GM19397 (cell line): ENCODE data around the gene OR7G3.
A peak's percentile ranks its signal among the peaks of the same experiment; 100 is the strongest.

Source experiments
- ATAC-seq: cut with Tn5 transposase; IDR thresholded peaks from one replicate; pipeline ENCODE4 v1.9.1; 2021; ENCODE audit warnings: mild to moderate bottlenecking, moderate library complexity; ENCODE audit not compliant: unreplicated experiment

The OR7G3 gene

GRCh38 chr19:9126900-9127405, at the start of gene OR7G3:
Gene OR7G3 (minus strand): TSS chr19:9126950. CDS start chr19:9126950, 0 bp downstream.
- ATAC-seq: no peak

DNA sequence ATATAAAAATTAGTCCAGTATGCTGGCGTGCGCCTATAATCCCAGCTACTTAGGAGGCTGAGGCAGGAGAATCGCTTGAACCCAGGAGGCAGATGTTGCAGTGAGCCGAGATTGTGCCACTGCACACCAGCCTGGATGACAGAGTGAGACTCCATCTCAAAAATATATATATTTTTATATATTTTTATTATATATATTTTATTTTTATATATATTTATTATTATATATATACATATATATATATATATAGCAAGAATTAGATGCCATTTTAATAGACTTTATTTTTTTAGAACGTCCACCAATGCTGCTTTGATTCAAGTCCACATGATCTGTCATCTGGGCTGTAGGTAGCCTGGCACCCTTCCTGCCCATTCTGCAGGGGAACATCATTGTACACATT, 48.6 kb upstream of the OR7G3 start:
- ATAC-seq: no peak

DNA sequence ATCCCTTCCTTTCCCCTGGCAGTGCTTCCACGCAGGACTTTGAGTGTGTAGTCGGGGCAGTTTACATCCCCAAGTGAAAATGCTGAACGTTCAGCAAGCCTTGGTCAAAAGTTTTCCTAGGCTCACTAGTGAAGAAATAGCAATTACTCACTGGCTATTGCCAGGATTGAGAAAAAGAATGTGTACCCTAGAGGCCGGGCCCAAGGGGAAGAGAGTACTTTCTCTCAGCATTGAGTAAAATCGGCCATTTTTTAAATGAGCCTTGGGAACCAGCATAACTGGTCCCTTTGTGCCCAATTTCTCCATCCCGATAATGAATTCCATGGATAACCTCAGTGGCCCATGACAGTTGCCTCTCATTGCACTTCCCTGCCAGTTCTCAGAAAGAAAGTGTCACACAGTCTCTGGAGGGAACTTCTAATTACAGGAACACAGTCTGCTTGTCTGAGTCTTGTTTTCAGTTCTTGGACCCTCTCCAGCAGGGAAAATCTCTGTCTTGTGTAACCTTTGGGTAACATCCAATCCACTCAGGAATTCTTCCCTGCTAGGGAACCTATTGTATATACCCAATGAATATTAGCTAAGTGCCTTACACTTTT, 44.7 kb upstream of the OR7G3 start:
- ATAC-seq: no peak

DNA sequence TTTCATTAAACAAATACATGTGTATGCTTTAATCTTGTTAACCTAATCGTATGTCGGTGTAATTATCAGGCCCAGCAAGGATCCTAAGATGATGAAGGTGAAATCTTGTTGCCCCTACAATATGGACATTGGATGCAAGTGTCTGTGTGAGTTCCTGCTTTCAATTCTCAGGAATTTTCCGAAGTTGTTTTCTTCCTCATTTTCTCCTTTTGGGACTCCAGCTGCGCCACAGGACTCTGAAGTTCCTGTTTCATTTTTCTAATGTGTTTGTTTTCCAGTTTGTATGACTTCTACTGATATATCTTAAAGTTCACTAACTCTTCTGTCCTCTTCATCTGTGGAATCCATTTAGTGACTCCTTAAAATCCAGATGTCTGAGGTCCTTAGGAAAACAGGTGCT, 40.1 kb upstream of the OR7G3 start:
- no peak for ATAC-seq

DNA sequence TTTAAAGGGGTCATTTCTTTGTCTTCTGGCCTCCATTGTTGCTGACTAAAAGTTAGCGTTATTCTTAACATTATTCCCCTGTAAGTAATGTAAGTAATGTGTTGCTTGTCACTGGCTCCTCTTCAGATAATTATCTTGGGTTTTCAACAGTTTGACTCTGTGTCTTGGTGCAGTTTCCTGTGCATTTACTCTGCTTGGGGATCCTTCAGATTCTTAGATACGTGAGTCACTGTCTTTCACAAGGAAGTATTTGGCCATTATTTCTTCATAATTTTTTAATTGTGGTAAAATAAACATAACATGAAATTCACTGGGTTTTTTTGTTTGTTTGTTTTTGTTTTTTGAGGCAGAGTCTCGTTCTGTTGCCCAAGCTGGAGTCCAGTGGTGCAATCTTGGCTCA, 38.5 kb upstream of the OR7G3 start:
- ATAC-seq: no peak

- no peak for ATAC-seq
Observed at GRCh38 chr19:9161427-9161826, 34.7 kb upstream of the OR7G3 start.

DNA sequence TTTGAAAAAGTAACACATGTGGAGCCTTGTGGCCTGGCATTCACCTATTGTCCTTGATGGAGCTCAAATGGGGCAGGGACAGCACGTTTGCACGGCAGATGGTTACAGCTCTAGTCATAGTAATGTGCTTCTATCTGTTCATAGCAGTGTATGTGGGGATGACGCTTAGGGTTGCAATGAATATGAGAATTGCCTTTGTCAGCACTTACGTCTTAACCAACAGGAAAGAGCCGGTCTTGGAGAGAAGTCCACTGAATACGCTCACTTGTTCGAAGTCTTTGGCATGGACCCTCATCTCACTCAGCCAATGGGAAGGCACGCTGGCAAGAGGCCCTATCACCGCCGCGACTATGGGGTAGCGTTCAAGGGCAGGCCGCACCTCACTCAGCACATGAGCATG, 33.1 kb upstream of the OR7G3 start:
- no peak for ATAC-seq

GRCh38 chr19:9156304-9156703, 29.6 kb upstream of the OR7G3 start:
- ATAC-seq: no peak

DNA sequence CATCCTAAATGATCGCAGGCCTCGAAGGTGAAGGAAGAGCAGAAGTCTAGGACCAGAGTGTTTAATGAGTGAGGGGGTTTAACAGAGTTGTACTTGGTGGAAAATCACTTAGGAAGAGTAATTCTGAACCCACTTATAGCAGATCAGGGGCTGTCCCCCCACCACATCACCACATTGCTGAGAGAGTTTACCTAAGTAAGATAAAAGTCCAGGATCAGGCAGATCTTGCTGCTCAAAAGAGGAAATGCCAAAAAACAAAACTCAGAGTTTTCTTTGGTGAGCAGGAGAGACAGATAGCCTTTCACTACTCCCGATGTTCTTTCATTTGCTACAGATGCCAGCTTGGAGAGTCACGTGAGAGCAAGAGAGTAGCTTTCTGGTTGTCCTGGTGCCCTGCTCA, 28.8 kb upstream of the OR7G3 start:
- ATAC-seq: no peak

DNA sequence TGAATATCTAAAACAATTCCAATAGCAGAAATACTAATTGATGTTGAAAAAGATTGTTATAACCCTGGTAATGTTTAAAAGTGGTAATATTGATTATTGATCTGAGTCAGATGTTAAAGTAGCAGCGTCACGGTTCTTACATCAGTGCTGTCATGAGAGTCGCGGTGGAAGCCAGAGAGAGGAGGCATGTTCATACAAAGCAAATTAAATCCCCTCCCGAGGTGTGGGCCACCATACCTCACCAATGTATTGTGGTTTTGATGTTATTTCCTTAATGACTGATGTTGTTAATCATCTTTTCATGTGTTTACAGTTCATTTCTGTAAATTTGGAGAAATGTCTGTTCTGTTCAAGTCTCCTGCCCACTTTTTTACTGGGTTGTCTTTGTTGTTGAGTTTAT, 24.6 kb upstream of the OR7G3 start:
- ATAC-seq: no peak

- no peak for ATAC-seq
Observed at GRCh38 chr19:9150650-9151049, 23.9 kb upstream of the OR7G3 start.

DNA sequence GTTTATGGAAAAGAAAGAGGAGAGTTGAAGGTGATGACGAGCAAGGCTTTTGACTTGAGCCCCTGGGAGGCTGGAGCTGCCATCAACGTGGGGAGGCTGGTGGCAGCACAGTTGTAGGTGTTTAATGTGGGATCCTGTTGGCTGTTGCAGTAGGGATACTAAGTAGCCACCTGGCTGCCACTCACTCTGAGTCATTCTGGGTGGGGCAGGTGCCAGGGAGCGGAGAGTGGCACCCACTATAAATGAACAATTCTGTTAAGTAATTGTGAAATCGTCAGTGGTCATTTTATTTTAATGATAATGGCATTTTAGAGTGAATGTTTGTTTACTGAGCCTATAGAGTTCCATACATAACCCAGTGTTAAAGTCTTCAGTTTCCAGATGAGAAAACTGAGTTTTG, 23.2 kb upstream of the OR7G3 start:
- ATAC-seq: no peak

DNA sequence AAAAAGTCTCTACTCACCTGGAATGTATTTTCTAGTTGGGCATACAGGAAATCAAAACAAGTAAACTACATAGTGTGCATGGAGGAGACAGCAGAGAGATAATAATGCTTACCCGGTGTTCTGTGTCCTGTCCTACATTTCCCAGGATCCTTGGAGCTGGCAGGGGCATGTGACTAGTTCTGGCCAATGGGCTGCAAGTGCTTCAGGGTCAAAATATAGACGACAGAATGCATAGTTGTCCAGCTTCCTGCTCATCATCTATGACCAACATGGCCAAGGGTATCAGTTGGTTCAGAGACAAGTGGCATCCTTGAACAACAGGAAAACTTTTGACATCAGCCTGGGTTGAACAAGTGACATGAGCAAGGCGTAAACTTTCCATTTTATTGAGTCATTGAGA, 21.9 kb upstream of the OR7G3 start:
- no peak for ATAC-seq

DNA sequence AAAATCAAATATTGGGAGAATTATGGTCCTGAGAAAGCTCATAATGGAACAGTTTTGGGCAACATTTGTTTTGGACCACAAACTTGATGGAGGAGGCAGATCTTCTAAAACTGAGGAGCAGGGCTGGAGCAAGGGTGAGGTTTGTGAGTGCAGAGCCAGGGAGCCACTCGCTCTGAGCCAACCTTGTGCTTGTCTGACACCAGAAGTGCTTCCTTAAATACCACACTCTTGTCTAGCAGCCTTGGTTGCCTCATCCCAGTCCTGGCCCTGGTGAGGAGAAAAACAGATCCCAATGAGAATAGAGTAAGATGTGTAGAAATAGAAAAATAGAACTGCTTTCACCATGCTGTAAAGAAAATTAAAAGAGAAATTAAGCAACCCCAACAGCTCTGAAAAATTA, 20.1 kb upstream of the OR7G3 start:
- no peak for ATAC-seq

- ATAC-seq: no peak
Observed at GRCh38 chr19:9144920-9145319, 18.2 kb upstream of the OR7G3 start.

DNA sequence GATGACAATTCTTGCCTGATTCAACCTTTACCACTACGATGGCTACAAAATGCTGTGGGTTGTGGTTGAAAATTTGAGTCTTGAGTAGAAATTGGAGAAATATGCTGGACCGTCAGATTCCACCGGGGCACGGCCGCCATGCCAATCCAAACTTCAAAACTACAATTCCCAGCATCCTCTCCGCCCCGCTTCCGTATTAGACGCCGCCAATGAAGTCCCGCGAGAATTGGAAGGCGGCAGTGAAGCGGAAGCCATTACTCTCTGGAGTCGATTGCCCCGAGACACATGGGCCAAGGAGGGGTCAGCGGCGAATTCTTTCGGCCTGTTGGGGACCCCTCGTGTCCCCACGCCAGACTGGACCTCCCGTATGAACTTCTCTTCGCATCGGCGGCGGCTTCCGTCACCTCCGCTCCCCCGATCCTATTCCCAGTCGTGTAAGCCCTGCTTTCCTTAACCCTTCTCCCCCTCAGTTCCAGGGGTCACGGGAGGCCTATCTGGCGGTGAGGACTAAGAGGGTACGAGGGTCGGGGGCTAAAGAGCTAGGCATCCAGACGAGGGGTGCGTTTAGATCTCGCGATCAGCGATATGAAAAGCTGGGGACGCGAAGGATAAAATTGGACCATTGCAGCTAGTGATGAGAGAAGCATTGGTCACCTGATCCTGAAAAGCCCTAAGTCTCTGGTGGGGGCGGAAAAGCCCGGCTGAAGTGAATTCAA, 13.6 kb upstream of the OR7G3 start, which contains the start of gene ZNF317:
ZNF317 (plus strand) TSS at position 239 of the 716 bp plus-strand sequence. CDS start 15,620 bp downstream, outside the sequence.
- ATAC-seq: peak; percentile 95

DNA sequence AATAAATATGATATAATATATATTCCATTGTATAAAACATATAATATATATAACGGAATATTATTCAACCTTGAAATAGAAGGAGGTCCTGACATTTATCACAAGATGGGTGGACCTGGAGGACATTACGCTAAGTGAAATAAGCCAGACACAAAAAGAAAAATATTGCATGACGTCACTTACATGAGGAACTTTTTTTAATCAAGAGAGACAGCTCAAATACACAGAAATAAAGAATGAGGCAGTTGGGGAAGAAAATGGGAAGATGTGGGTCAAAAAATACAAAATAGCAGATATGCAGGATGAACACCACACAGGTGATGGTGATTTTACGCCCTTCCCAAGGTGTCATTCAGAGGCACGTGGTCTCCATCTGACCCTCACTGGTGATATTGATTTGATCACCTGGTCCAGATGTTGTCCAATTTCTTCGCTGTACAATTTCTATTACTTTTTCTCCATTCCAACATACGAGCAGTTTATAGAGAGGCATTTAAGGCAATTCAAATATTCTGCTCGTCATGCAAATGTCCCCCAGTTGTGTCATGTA, 12.9 kb upstream of the OR7G3 start:
- ATAC-seq: peak; percentile 18

GRCh38 chr19:9132422-9132821, 5.7 kb upstream of the OR7G3 start:
- ATAC-seq: no peak

GRCh38 chr19:9130965-9131364, 4.2 kb upstream of the OR7G3 start:
- no peak for ATAC-seq

DNA sequence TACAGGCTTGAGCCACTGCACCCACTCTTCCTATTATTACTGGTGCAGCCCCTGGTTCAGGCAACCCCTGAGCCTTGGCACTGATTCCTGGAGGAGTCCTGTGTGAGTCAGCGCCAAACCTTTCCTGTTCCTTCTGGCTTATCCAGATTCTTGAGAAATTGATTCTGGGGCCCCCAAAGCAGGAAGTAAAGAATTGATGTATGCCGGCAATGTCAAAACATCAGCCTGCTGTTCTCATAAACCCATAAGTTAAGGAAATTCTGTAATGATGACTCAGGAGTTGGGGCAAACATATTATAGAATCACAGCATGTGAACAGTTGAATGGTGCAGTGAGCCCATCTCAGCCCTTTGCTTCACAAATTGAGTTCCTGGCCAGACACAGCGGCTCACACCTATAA, 1.4 kb upstream of the OR7G3 start:
- no peak for ATAC-seq

GRCh38 chr19:9116547-9116946, 10.2 kb downstream of the OR7G3 start:
- ATAC-seq: no peak

GRCh38 chr19:9115307-9115813, 11.4 kb downstream of the OR7G3 start, which contains the start of gene OR7G1:
Gene OR7G1 (minus strand): TSS chr19:9115763. CDS start chr19:9115763, 0 bp downstream.
- ATAC-seq: no peak
